GM12878 (cell line): ENCODE results near the gene S1PR4. TPM values are rescaled to one million over a fixed set of nuclear protein-coding genes. Genes with fewer than 3 reads are reported as not detected.

Source experiments
- ATAC-seq: fragments of 200-7000 bp; cut with Tn5 transposase; 3 replicates; pipeline ENCODE4 v1.9.1; 2020; ENCODE audit warnings: mild to moderate bottlenecking, moderate library complexity
- BruUV-seq: library from RNA; stranded (reverse); fragments of 400-500 nt; replicated peaks from 2 replicates; lab custom pipeline; 2021; lab: Mats Ljungman, UMichigan
- CTCF ChIA-PET: fragments of 300-600 bp; sonication (Branson Sonifier 250); formaldehyde crosslinking; extraction: SDS; loops from one replicate; lab custom pipeline; 2021; ENCODE audit warnings: inconsistent platforms; lab: Yijun Ruan, JAX
- POLR2A ChIA-PET: fragments of 350-600 bp; formaldehyde crosslinking; extraction: SDS; loops from one replicate; lab custom pipeline; 2021; ENCODE audit warnings: inconsistent platforms; lab: Charles Lee
- RAD21 ChIA-PET: fragments of 300-600 bp; sonication (Branson Sonifier 250); formaldehyde crosslinking; loops from one replicate; lab custom pipeline; 2023; ENCODE audit warnings: antibody characterized with exemption; ENCODE audit not compliant: unreplicated experiment; lab: Charles Lee
- SMC1A ChIA-PET: fragments of 300-600 bp; sonication (Branson Sonifier 250); formaldehyde crosslinking; loops from one replicate; lab custom pipeline; 2023; ENCODE audit not compliant: unreplicated experiment, uncharacterized antibody; lab: Charles Lee
- DNase-seq: peaks from one replicate; pipeline ENCODE4 v3.0.0-alpha.2; 2011; ENCODE audit warnings: low read depth, low spot score
- FAIRE-seq: peaks from 3 replicates; lab custom pipeline; 2011; peaks lifted over from hg19 to GRCh38; lab: Jason Lieb, UNC
- H2AFZ ChIP-seq: 2 replicates; pipeline ENCODE4 v1.6.0; 2011; ENCODE audit warnings: low read depth, low read length, control low read depth; ENCODE audit not compliant: control insufficient read depth
- H3K27ac ChIP-seq: 2 replicates; pipeline ENCODE4 v1.5.1; 2011; ENCODE audit warnings: control low read depth; ENCODE audit not compliant: control insufficient read depth, insufficient read depth
- H3K27me3 ChIP-seq, 2 experiments: replicated peaks in 1 of 2; 2 replicates each; pipeline versions ENCODE4 v1.6.0 to v1.6.1; 2011; ENCODE audit warnings: low read length in 1 of 2; ENCODE audit not compliant: control insufficient read depth in 2 of 2, insufficient read depth in 2 of 2
- H3K36me3 ChIP-seq, 2 experiments: 2 replicates each; pipeline ENCODE4 v1.5.1; 2011; ENCODE audit warnings: low read length in 1 of 2; ENCODE audit not compliant: control insufficient read depth in 2 of 2, insufficient read depth in 2 of 2
- H3K4me1 ChIP-seq: 2 replicates; pipeline ENCODE4 v1.6.1; 2011; ENCODE audit warnings: mild to moderate bottlenecking, low read length, moderate library complexity, mixed read lengths; ENCODE audit not compliant: control insufficient read depth, insufficient read depth
- H3K4me2 ChIP-seq: 2 replicates; pipeline ENCODE4 v1.6.0; 2011; ENCODE audit warnings: control low read depth; ENCODE audit not compliant: control insufficient read depth, insufficient read depth
- H3K4me3 ChIP-seq: fragments of 200-600 bp; sonication (generic); 2 replicates; pipeline ENCODE4 v1.5.1; 2016
- H3K79me2 ChIP-seq: 2 replicates; pipeline ENCODE4 v1.6.0; 2011; ENCODE audit warnings: low read length; ENCODE audit not compliant: control insufficient read depth, insufficient read depth
- H3K9ac ChIP-seq: 2 replicates; pipeline ENCODE4 v1.8.0; 2011; ENCODE audit warnings: low read length, control low read depth, mixed read lengths; ENCODE audit not compliant: control insufficient read depth, insufficient read depth
- H3K9me3 ChIP-seq: replicated peaks from 3 replicates; pipeline ENCODE4 v1.5.1; 2011; ENCODE audit warnings: mild to moderate bottlenecking, low read length; ENCODE audit not compliant: control insufficient read depth, insufficient read depth
- H4K20me1 ChIP-seq: 2 replicates; pipeline ENCODE4 v1.6.0; 2011; ENCODE audit not compliant: control insufficient read depth, insufficient read depth
- ATF2 ChIP-seq: IDR thresholded peaks from 2 replicates; pipeline ENCODE4 v1.6.1; 2012; ENCODE audit warnings: low read length, inconsistent platforms
- ATF7 ChIP-seq: fragments of 450-650 bp; IDR thresholded peaks from 2 replicates; pipeline ENCODE4 v1.6.1; 2016; ENCODE audit warnings: low read depth, mild to moderate bottlenecking
- CEBPZ ChIP-seq: fragments of 150-350 bp; IDR thresholded peaks from 2 replicates; pipeline ENCODE4 v1.6.1; 2016; ENCODE audit warnings: low read depth, low read length
- DPF2 ChIP-seq: fragments of 450-650 bp; IDR thresholded peaks from 2 replicates; pipeline ENCODE4 v1.6.1; 2017; ENCODE audit warnings: mild to moderate bottlenecking
- E2F4 ChIP-seq: IDR thresholded peaks from 2 replicates; pipeline ENCODE4 v1.6.1; 2012; ENCODE audit warnings: low read depth, low read length, improper control_type of control experiment
- GABPA ChIP-seq: IDR thresholded peaks from 2 replicates; pipeline ENCODE4 v1.6.1; 2014; ENCODE audit warnings: antibody characterized with exemption, low read depth, mild to moderate bottlenecking, inconsistent platforms
- IKZF1 ChIP-seq: fragments of 450-650 bp; conservative IDR thresholded peaks from 2 replicates; pipeline ENCODE4 v1.6.1; 2017; ENCODE audit warnings: antibody characterized with exemption, mild to moderate bottlenecking
- MEF2A ChIP-seq: IDR thresholded peaks from 2 replicates; pipeline ENCODE4 v1.6.1; 2011; ENCODE audit warnings: low read depth, mild to moderate bottlenecking, low read length, moderate library complexity; ENCODE audit not compliant: insufficient read depth
- MTA2 ChIP-seq: fragments of 450-650 bp; IDR thresholded peaks from 2 replicates; pipeline ENCODE4 v1.6.1; 2016; ENCODE audit warnings: low read depth, mild to moderate bottlenecking, moderate library complexity
- NR2F1 ChIP-seq: fragments of 450-650 bp; conservative IDR thresholded peaks from 2 replicates; pipeline ENCODE4 v1.6.1; 2017; ENCODE audit warnings: mild to moderate bottlenecking
- POLR2A ChIP-seq: IDR thresholded peaks from 2 replicates; pipeline ENCODE4 v1.6.1; 2011; ENCODE audit warnings: low read depth, mild to moderate bottlenecking, low read length
- RAD51 ChIP-seq: fragments of 450-650 bp; IDR thresholded peaks from 2 replicates; pipeline ENCODE4 v1.6.1; 2016; ENCODE audit warnings: moderate library complexity, mild to moderate bottlenecking, inconsistent platforms
- RFX5 ChIP-seq: IDR thresholded peaks from 2 replicates; pipeline ENCODE4 v1.6.1; 2011; ENCODE audit warnings: low read depth, low read length, improper control_type of control experiment
- RUNX3 ChIP-seq: IDR thresholded peaks from 2 replicates; pipeline ENCODE4 v1.6.1; 2012; ENCODE audit warnings: low read length, inconsistent platforms
- SIX5 ChIP-seq: IDR thresholded peaks from 2 replicates; pipeline ENCODE4 v1.6.1; 2011; ENCODE audit warnings: mild to moderate bottlenecking, low read depth, low read length, moderate library complexity; ENCODE audit not compliant: severe bottlenecking
- SMAD1 ChIP-seq: fragments of 450-650 bp; IDR thresholded peaks from 2 replicates; pipeline ENCODE4 v1.6.1; 2018; ENCODE audit warnings: mild to moderate bottlenecking, low read depth; ENCODE audit not compliant: partially characterized antibody
- ZNF24 ChIP-seq: fragments of 450-650 bp; IDR thresholded peaks from 2 replicates; pipeline ENCODE4 v1.6.1; 2017; ENCODE audit warnings: antibody characterized with exemption, mild to moderate bottlenecking
- WGBS: methylation state at CpG from one replicate; pipeline ENCODE4 v1.1.6; 2016; ENCODE audit warnings: low lambda C conversion rate; ENCODE audit not compliant: insufficient replicate concordance, insufficient coverage; ENCODE audit errors: missing lambda C conversion rate; 5-methylcytosine and 5-hydroxymethylcytosine counted together
- in situ Hi-C: fragments of 300-500 bp; cut with MboI; formaldehyde crosslinking; loops from 9 replicates; pipeline ENCODE4 v1.14.3; 2018; ENCODE audit warnings: mixed read lengths
- intact Hi-C: fragments of 100-400 bp; cut with micrococcal nuclease; formaldehyde crosslinking; loops from one replicate; pipeline ENCODE4 v1.14.2; 2022; ENCODE audit not compliant: unreplicated experiment
- polyA plus RNA-seq, 11 experiments: library from polyadenylated mRNA; depleted of rRNA in 4 of 11; unstranded in 6 of 11; stranded (reverse) in 5 of 11; fragments of >200 nt; fragmentation: Nextera tagmentation in 4 of 11; fragmentation: Illumina TruSeq in 1 of 11; extraction: Ambion mirVana in 4 of 11; extraction: Trizol in 1 of 11; gene quantifications; 1 replicate in 1 of 11; 2 replicates in 10 of 11; pipeline versions ENCODE4 v1.2.1 to v1.2.3, GENCODE V29; 2011 to 2016; ENCODE audit warnings: inconsistent platforms in 2 of 11, missing spikeins in 2 of 11, low read depth in 1 of 11
- total RNA-seq, 4 experiments: library from RNA; depleted of rRNA in 3 of 4; stranded (reverse); fragments of >200 nt in 3 of 4; fragmentation: Illumina TruSeq in 1 of 4; extraction: Trizol in 1 of 4; gene quantifications; 2 replicates each; pipeline versions ENCODE4 v1.2.1 to v1.2.3, GENCODE V29; 2013 to 2021

S1PR4 gene
- total and polyA plus RNA-seq, 10 of the 15 experiments (the other 5 are each of a cell fraction or from before 2014, with no cell fraction given) = 0.19 to 57.7 (median 32.4) TPM; not detected in 1

GRCh38 chr19:3145909-3146676 is 32.5 kb upstream of the S1PR4 start:
- H3K4me1 ChIP-seq = peaks cover 18% of the 10 kb centered on the region
- FAIRE-seq (peak; percentile 18), ATAC-seq (peak; percentile 53), DNase-seq (no peak)
- H3K27ac ChIP-seq = peak overlapping the region; percentile 52
- ChIA-PET SMC1A (interaction anchor here (0.8 to 1.0 kb wide), 3 partner anchors 9 to 16 kb away, joined by 3 to 6 read pairs (median 4); no protein-coding TSS in a partner anchor), RAD21 (interaction anchor here (0.7 to 1.5 kb wide), 2 partner anchors 17 to 183 kb away, joined by 3 to 6 read pairs; no protein-coding TSS in a partner anchor), POLR2A (interaction anchor here (1.0 to 3.0 kb wide), 2 partner anchors 10 to 23 kb away, joined by 4 to 27 read pairs; partner anchors contain the start of gene GNA15), CTCF (interaction anchor here (0.7 to 8.9 kb wide), 9 partner anchors 9 to 42 kb away, joined by 3 to 117 read pairs (median 5); partner anchors contain the start of gene GNA15)
- peaks cover 3% of the 10 kb centered on the region for H3K79me2 ChIP-seq
- in situ Hi-C loops = no loop called here
- no TSS peak for BruUV-seq
- H3K9ac ChIP-seq = no peak overlapping the region
- H3K4me2 ChIP-seq = peak overlapping the region; percentile 48; the same call in 1 of the 2 replicates
- peak overlapping the region; percentile 44 for H2AFZ ChIP-seq
- no peak overlapping the region for H3K4me3 ChIP-seq
- no peaks in the 10 kb centered on the region for H4K20me1 ChIP-seq
- no peaks in the 10 kb centered on the region for H3K27me3 ChIP-seq
- H3K9me3 ChIP-seq = no peaks in the 10 kb centered on the region
- no peaks in the 10 kb centered on the region; a peak in 1 of 4 replicates for H3K36me3 ChIP-seq
- WGBS = 35% methylated on average over 19 of the region's 20 CpGs
- intact Hi-C loops = loop anchor here (2.0 kb wide), 1 partner anchor 17 kb away; no protein-coding TSS in a partner anchor
- TF ChIP-seq SMAD1 = no peak
- TF ChIP-seq ATF7 = no peak
- 0 out of 2 replicates have a peak, but pooled peaks have one; percentile 19 for TF ChIP-seq NR2F1
- TF ChIP-seq IKZF1 = peak; percentile 76
- TF ChIP-seq SIX5 = no peak
- peak; percentile 66 for TF ChIP-seq DPF2
- no peak for TF ChIP-seq MEF2A
- TF ChIP-seq RUNX3 = no peak
- no peak for TF ChIP-seq RAD51
- no peak for TF ChIP-seq ZNF24
- peak; percentile 12; the same call in 1 of the 2 replicates for TF ChIP-seq MTA2
- no peak for TF ChIP-seq GABPA
- TF ChIP-seq POLR2A = no peak
- no peak for TF ChIP-seq ATF2
- TF ChIP-seq RFX5 = no peak
- TF ChIP-seq CEBPZ = no peak
- TF ChIP-seq E2F4 = no peak
